Activated CD4-positive, CD25-positive, alpha-beta regulatory T cell treated with anti-CD3 and anti-CD28 coated beads, Interleukin-2, amount 50 U/mL, for 16 hours (primary cell): ENCODE data around the gene BEND7.
"Not testable (repeated sequence)": the region's sequence is repeated elsewhere in the genome, so short reads cannot be mapped to it uniquely, and the experiment has no call there.

Experiments used
- DNase-seq: peaks from one replicate; pipeline ENCODE4 v3.0.0-alpha.2; 2020; ENCODE audit warnings: low read depth, low spot score

The BEND7 gene

GRCh38 chr10:13420532-13421307, 108.1 kb downstream of the BEND7 start:
- DNase-seq = no peak

DNA sequence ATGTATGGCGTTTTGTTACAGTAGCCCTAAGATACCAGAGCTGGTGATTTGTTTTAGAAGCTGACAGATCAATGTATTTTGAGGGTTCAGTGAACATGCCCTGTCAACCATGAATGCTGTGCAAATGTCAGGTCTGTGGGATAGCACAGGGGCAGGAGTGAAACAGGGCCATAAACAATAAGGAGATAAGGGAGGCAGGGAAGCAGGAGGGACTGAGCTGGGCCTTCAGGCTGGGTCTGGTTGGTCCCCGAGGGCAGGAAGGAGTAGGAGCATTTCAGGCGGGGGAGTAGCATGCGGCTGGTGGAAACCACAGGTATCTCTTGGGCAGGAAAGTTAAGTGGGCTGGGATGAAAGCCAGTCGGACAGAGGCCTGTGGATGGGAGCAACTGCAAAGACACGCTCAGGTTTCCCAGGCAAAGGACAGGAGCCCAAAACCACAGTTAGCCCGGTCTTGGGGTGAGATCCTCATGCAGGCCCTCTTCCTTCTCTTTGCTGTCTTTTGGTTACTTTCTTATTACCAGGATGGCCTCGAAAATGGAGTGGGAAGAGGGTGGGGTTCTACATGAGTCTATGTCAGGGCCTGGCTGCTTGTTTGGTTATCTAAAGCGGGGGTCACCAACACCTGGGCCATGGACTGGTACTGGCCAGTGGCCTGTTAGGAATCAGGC, 111.2 kb downstream of the BEND7 start:
- DNase-seq = no peak

DNA sequence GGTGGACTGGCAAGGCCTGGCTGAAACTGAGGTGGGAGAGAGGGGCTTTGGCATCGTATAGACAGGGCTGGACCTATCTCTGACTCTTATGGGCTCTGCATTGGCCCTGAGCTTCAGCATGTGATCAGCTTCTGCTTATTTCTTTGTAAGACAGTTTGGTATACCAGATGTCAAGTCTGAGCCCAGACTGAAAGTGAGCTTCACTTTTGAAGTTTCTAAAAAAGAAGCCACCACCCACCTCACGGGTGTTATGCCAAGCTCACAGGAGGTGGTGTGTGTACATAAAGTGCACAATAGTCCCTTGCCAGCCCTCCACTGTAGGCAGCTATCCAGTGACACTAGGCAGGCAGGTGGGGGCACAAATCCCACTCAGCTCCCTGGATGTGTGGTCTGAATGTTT, 112.1 kb downstream of the BEND7 start:
- no peak for DNase-seq

- no peak for DNase-seq
Measured at GRCh38 chr10:13414855-13415254, 114.0 kb downstream of the BEND7 start.

- no peak for DNase-seq
Measured at GRCh38 chr10:13414137-13414536, 114.7 kb downstream of the BEND7 start.

DNA sequence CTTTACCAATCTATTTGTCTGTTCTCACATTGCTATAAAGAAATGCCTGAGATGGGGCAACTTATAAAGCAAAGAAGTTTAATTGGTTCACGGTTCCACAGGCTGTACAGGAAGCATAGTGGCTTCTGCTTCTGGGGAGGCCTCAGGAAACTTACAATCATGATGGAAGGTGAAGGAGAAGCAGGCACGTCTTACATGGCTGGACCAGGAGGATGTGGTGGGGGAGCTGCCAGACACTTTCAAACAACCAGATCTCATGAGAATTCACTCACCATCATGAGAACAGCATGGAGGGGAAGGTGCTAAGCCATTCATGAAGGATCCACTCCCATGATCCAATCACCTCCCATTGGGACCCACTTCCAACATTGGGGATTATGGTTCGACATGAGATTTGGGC, 115.9 kb downstream of the BEND7 start:
- DNase-seq = no peak

DNA sequence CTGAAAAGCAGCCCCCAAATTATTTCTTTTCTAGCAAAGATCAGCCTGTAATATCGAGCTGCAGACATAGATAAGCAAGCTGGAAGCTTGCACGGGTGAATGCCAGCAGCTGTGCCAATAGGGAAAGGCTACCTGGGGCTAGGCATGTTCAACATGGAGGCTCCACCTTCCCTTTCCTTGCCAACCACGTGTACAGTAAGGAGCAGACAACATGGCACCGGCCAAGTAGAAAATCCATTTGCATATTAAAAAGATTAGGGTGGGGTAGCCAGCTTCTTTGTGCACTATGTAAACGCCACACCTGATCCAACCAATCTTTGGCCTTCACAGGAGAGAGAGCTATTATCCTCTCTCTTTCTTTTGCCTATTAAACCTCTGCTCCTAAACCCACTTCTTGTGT, 124.0 kb downstream of the BEND7 start:
- DNase-seq = no peak

DNA sequence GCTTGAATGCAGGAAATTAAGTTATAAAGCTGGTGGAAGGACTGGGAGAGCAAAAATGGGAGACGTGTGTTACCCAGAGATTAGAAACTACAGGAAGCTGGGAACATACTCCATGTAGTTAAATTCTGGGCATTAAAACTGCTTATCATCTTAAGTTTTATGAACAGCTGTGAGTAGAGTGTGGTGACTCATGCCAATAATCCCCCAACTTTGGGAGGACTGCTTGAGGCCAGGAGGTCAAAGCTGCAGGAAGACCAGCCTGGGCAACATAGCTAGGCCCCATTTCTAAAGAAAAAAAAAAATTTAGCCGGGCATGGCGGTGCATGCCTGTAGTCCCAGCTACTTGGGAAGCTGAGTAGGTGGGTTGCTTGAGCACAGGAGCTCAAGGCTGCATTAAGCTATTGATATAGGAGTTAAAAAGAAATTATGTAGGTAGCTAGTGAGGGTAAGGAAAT, 124.5 kb downstream of the BEND7 start:
- no peak for DNase-seq

- DNase-seq = not testable (repeated sequence)
Measured at GRCh38 chr10:13403426-13403825, 125.4 kb downstream of the BEND7 start.

GRCh38 chr10:13402021-13402420, 126.8 kb downstream of the BEND7 start:
- DNase-seq = no peak

GRCh38 chr10:13401142-13401541, 127.7 kb downstream of the BEND7 start:
- no peak for DNase-seq

GRCh38 chr10:13400196-13400965, 128.4 kb downstream of the BEND7 start:
- DNase-seq = no peak

- no peak for DNase-seq
Measured at GRCh38 chr10:13399752-13400151, 129.1 kb downstream of the BEND7 start.

DNA sequence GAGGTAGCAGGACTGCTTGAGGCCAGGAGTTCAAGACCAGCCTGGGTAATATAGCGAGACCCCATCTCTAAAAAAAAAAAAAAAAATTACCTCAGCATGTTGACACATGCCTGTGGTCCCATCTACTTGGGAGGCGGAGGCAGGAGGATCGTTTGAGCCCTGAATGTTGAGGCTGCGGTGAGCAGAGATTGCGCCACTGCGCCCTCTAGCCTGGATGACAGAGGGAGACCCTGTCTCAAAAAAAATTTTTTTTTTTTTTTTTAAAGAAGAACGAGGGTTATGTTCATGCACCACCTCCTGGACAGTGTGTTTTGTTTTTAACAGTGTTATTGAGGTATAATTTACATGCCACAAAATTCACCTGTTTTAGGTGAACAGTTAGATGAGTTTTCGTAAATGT, 129.6 kb downstream of the BEND7 start:
- DNase-seq = no peak

DNA sequence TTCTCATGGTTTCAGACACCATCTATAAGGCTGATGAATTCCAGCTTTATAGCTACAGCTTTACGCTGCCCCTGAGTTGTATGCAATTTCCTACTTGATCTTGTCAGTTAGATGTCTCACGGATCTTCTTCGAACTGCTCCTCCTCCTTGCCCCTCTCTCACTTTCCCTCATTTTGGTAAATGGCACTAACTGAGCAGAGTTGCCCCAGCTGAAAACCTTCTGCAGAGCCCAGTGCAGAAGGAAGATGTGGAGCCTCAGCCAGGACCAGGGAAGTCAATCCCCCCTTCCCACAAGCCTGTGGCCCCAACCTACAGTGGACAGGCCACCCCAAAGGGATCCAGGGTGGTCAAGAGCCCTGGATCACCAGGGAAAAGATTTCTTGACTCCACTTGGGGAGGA, 131.8 kb downstream of the BEND7 start:
- DNase-seq = no peak

GRCh38 chr10:13396369-13396768, 132.4 kb downstream of the BEND7 start:
- DNase-seq = no peak

DNA sequence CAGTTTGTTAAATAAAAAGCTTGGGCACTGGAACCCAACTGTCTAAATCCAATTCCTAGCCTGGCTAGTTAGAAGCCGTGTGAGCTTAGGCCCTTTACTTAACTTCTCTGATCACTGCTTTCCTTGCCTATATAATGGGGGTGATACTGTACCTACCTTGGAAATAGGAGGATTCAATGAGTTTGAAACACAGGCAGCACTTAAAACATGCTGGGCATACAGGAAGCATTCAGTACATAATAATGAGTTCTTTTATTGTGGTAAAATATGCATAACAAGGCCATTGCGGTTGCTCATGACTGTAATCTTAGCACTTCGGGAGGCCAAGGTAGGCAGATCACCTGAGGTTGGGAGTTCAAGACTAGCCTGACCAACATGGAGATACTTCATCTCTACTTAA, 133.3 kb downstream of the BEND7 start:
- no peak for DNase-seq

DNA sequence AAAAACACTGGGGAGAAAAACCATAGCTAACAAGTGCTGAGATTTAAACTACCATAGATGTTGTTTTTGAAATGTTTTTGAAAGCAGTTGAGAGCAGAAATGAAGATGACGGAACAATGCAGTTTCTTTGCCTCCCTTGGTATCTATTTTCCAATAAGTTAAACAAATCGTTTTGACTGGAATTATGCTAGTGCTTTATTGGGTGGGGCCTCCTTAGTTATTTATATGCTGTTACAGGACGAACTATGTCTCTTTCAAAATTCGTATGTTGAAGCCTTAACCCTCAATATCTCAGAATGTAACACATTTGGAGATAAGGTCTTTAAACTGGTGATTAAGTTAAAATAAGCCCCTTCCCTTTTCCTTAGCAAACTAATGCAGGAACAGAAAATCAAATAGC, 135.2 kb downstream of the BEND7 start:
- DNase-seq = no peak

GRCh38 chr10:13392701-13393100, 136.1 kb downstream of the BEND7 start:
- DNase-seq = no peak
